DMS 273 (cell line): ENCODE measurements around the gene GNG8.

Experiments used
- DNase-seq: peaks from one replicate; lab custom pipeline; 2025; ENCODE audit not compliant: unreplicated experiment; lab: John Stamatoyannopoulos, UW

The GNG8 gene

DNA sequence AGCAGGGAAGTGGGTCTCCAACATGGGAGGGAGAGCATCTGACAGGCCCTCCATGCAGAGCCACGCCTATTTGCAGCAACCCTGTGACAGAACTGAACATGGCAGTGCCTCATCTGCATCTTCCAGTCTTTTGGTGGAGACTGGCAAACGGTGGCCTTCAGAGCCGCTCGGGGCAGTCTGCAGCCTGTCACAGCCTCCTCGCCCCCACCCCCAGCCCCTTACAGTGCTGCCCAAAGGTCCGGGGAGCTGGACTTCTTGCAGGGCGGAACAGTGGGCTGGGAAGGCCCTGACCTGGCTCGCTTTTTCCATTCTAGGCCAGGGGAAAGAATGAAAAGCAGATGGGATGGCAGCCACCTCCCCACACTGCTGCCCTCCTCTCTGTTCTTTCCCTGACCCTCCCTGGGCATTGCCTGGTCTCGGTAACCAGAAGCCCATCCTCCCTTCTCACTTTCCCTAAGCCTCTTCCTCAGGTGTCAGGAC is 32.2 kb downstream of the GNG8 start:
- DNase-seq: no peak

DNA sequence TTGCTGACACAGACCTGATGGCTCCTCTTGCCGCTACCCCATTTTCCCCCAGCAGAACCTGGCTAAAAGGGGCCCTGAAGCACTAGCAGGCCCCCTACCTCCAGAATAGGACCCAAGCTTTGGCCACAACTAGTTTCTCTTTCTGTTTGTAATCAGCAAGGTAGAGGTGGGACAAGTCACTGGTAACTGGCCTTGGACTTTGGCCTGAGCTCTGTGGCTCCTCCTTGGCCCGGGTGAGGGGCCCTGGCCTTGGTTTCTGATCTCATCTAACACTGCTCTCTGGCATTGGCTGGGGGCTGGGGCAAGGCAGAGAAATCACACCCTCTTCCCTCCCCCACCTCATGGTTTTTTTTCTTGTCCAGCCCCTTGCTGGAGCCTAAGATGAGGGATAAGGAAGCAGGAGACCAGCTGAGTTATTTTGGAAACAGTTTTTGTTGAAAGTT is 32.8 kb downstream of the GNG8 start:
- no peak for DNase-seq

DNA sequence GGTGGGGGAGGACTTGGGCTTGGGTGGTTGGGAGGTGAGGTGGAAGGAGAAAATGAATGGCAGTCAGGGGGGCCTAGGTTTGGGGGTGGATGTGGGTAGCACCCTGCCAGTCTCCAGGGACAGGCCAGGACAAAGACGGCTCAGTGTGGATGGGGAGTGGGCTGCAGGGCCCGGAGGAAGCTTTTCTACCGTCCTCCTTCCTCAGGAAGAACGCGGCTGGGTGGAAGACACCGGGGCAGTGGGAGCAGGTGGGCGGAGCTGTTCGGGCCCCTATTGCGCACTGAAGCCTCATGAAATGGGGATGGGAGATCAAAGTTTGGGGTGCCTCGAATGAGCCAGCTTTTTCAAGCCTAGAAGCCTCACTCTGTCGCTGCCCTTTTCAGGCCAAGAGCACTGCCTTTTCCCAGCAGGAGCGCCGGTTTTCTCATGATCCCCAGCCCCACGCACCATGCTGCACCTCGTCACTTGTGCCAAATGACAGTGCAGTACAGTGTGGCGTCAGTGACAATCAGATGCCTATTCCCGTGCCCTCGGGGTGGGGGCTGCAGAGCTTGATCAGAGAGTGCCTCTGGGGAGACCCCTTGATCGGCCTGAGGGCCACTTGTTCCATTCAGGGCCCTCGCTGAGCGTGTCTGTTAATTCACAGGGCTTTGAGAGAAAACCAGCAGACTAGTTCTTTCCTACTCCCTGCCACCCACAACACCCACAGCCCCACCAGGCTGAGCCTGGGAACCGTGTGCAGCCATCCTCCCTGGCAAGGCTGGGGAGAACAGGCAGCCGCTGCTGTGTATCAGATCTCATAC is 33.4 kb downstream of the GNG8 start:
- no peak for DNase-seq

DNA sequence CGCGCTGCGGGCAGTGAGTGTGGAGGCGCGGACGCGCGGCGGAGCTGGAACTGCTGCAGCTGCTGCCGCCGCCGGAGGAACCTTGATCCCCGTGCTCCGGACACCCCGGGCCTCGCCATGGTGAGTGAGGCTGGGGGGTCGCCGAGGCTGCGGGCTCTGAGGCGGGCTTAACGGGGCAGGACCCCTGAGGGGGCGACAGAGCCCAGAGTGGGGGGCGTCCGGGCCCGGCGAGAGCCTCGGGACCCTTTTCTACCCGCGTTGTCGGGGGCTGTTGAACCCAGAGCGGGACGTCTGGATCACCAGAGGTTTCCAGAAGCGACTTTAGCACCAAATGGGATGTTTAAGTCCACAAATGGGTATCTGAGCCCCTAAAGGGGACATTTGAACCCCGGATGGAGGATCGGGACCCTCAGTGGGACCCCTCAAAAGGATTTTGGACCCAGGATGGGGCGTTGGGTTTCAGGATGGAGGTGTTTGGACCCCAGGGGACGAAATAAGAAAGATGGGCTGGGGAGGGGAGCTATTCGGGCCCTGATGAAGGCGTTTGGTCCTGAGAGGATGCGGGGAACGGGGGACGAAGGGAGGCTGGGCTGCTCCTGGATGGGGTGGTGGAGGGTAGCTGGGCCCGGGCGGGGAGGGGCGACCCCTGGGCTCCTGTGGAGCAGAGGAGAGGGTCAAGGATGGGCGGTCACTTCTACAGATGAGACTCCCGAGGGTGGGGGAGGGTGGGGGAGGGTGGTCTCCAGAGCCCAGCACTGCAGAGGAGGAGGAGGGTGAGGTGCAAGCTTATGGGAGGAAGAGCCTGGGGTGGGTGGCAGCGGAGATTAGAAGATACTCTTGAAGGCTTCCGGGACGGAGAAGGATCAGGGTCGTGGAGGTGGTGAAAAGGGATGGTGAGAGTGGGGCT is 34.4 kb downstream of the GNG8 start, which contains the start of gene CALM3:
CALM3 (plus strand) TSS at position 13 of the 907 bp plus-strand sequence; CDS start at position 118, 105 bp downstream.
- no peak for DNase-seq

DNA sequence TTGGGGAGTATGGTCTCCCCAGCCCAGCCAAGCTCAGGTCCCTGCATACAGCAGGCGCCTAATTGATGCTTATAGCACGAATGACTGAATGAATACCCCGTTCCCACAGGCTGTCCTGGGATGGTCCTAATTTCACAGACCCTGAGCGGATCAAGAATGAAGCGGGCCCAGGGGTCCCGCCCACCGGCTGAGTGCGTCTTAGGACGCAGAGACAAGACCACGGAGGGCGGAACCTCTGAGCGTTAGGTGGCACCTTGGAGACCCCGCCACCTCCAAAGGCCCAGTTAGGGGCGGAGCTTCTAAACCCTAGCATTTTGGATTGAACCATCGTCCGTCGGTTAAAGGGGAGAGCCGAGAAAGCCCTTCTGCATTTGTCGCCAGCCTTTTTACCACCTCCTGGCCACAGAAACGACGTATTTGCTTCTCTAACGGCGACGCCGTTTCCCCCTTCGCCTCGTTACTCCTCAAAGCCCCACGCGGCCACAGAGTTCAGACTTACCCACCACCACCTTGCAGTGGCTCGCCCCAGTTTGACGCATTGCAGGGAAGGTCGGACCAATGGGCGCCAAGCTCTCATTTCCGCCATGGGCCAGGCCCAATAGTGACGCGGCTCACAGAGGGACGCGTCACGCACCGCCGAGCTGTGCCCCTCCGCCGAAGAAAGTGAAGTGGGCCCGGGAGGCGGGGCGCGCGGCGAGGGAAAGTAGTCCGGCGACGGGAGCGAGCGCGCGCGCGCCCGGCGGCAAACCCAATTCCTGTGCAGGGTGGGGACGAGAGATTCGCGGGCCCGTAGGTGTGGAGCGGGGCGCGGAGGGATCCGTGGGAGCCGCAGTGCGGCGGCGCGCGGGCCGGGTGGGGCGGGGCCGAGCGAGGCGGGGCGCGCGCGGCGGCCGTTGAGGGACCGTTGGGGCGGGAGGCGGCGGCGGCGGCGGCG is 35.4 kb downstream of the GNG8 start:
- DNase-seq: peak; percentile 100

DNA sequence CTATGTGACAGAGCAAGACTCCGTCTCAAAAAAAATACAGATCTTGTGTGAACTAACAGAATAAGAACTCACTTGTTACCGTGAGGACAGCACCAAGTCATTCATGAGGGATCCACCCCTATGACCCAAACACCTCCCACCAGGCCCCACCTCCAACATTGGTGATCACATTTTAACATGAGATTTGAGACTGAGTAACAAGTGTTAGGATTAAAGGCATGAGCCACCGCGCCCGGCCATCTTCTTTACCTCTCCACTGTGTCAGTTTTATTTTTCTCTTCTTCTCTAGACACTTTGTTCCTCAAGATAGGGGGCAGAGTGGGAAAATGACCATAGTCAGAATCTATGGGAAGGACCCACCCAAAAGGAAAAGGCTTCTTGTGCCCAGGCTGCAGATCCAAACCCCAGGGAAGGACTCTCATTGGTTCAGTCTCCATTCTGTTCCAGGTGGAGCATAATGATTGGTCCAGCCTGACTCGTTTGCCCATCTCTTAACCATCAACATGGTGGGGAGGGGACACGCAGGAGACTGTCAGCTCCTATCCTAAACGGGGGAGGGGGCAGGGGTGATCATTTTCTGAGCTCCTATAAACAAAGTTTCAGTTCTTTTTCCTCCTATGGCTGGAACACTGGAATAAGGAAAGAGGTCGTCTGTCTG is 36.2 kb downstream of the GNG8 start:
- DNase-seq: no peak

DNA sequence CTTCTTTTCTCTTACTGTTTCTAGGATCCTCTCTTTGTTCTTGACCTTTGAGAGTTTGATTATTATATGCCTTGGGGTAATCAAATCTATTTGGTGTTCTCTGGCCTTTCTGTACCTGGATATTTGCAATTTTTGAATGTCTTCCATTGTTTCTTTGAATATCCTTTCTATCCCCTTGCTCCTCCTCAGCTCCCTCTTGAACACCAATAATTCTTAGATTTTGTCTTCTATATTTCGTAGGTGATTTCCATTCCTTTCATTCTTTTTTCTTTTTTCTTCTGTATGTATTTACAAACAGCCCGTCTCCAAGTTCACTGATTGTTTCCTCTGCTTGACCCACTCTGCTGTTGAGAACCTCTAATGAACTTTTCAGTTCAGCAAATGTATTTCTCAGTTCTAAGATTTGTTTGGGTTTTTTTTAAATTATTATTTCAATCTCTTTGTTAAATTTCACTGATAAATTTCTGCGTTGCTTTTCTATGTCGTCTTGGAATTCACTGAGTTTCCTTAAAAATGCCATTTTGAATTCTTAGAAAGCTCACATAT is 37.6 kb downstream of the GNG8 start:
- DNase-seq: no peak

DNA sequence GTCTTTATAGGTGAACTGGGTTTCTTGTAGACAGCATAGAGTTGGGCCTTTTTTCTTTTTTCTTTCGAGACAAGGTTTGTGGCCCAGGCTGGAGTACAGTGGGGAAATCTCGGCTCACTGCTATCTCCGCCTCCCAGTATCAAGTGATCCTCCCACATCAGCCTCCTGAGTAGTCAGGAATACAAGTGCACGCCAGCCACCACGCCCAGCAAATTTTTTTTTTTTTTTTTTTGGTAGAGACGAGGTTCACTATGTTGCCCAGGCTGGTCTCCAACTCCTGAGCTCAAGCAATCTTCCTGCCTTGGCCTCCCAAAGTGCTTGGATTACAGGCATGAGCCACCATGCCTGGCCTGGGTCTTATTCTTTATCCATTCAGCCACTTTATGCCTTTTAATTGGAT is 40.0 kb downstream of the GNG8 start:
- DNase-seq: no peak

DNA sequence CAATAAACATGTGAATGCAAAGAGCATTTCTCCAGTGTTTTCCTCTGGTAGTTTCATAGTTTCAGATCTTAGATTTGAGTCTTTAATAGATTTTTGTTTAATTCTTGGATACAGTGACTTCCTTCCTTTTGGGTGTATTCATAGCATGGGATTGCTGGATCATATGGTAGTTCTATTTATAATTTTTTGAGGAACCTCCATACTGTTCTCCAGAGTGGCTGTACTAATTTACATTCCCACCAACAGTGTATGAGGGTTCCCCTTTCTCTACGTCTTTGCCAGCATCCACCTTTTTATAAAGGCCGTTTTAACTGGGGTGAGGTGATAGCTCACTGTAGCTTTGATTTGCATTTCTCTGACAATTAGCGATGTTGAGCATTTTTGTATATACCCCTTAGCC is 44.1 kb downstream of the GNG8 start:
- no peak for DNase-seq

DNA sequence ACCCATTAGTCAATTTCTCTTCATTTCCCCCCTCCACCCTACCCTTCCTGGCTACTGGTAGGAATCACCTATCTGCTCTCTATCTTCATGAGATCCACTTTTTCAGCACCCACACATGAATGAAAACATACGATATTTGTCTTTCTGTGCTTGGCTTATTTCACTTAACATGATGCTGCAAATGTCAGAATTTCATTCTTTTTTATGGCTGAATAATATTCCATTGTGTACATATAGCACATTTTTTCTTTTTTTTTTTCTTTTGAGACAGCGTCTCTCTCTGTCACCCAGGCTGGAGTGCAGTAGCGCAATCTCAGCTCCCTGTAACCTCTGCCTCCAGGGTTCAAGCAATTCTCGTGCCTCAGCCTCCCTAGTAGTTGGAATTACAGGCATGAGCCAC is 44.7 kb downstream of the GNG8 start:
- DNase-seq: no peak

DNA sequence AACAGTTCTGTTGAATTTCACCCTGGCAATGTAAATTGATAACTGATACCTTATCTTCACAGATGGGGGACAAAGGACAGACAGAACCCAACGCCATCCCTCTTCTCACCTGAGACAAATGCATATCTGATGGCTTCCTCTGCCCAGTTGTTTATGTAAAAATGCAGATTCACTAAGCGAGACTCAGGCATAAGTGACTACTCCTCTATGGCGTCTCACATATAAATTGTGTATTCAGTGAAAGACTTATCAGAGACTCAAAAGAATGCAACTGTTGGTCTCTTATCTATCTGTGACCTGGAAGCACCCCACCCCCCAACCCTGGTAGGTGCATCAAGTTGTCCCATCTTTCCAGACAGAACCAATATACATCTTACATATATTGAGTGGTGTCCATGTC is 48.1 kb downstream of the GNG8 start:
- DNase-seq: no peak

DNA sequence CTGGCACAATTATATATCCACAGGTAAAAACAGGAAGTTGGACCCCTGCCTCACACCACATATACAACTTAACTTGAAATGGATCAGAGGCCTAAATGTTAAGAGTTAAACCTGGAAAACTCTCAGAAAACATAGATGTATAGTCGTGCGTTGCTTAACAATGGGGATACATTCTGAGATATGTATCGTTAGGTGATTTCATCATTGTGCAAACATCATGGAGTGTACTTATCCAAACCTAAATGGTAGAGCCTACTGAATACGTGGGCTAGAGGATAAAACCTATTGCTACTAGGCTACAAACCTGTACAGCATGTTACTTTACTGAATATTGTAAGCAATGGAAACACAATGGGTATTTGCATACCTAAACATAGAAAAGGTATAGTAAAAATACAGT is 49.7 kb downstream of the GNG8 start:
- DNase-seq: no peak

DNA sequence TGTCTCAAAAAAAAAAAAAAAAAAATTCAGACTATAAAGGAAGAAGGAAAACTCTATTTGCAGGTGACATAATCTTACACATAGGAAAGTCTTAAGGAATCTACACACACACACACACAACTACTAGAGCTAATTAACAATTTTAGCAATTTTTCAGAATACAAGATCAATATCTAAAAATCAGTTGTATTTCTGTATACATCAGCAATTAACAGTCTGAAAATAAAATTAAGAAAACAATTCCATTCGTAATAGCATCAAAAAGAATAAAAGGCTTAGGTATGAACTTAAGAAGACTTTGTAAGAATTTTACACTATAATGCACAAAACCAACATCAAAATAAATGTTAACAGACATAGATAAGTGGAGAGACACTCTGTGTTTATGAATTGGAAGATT is 50.5 kb downstream of the GNG8 start:
- DNase-seq: no peak
